GM12864 (cell line): Measurements from ENCODE around the gene NEURL1.

Source experiments
- DNase-seq: peaks from one replicate; pipeline ENCODE4 v3.0.0-alpha.2; 2011; ENCODE audit warnings: low read depth
- H3K4me3 ChIP-seq: 2 replicates; pipeline ENCODE4 v1.5.1; 2011; ENCODE audit warnings: mild to moderate bottlenecking, low read depth, low read length, control low read depth
- TF ChIP-seq, protein P1 (sequence below): IDR thresholded peaks from 2 replicates; pipeline ENCODE4 v1.5.1; 2011; ENCODE audit warnings: low read depth, mild to moderate bottlenecking, moderate library complexity, low read length, control low read depth, inconsistent platforms; ENCODE audit errors: missing control alignments

Gene NEURL1

DNA sequence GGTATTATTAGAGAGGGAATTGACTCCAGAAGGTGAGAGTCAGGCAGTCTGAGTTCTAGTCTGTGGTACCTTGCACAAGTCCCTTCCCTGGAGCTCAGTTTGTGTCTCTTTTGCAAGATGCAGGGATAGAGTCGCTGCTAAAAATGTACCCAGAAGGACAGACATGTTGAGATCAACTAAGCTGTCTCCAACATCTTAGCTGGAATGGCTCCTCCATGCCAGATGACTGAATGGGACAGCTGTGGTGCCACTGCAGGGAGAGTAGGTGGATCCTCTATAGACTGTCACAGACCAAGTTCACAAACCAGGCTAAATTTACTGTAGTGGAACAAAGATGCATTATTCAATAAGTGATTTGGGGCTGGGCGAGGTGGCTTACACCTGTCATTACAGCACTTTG, 120.1 kb downstream of the NEURL1 start:
- no peak overlapping the region for H3K4me3 ChIP-seq
- TF ChIP-seq, protein P1, sequence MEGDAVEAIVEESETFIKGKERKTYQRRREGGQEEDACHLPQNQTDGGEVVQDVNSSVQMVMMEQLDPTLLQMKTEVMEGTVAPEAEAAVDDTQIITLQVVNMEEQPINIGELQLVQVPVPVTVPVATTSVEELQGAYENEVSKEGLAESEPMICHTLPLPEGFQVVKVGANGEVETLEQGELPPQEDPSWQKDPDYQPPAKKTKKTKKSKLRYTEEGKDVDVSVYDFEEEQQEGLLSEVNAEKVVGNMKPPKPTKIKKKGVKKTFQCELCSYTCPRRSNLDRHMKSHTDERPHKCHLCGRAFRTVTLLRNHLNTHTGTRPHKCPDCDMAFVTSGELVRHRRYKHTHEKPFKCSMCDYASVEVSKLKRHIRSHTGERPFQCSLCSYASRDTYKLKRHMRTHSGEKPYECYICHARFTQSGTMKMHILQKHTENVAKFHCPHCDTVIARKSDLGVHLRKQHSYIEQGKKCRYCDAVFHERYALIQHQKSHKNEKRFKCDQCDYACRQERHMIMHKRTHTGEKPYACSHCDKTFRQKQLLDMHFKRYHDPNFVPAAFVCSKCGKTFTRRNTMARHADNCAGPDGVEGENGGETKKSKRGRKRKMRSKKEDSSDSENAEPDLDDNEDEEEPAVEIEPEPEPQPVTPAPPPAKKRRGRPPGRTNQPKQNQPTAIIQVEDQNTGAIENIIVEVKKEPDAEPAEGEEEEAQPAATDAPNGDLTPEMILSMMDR = no peak
- no peak for DNase-seq

DNA sequence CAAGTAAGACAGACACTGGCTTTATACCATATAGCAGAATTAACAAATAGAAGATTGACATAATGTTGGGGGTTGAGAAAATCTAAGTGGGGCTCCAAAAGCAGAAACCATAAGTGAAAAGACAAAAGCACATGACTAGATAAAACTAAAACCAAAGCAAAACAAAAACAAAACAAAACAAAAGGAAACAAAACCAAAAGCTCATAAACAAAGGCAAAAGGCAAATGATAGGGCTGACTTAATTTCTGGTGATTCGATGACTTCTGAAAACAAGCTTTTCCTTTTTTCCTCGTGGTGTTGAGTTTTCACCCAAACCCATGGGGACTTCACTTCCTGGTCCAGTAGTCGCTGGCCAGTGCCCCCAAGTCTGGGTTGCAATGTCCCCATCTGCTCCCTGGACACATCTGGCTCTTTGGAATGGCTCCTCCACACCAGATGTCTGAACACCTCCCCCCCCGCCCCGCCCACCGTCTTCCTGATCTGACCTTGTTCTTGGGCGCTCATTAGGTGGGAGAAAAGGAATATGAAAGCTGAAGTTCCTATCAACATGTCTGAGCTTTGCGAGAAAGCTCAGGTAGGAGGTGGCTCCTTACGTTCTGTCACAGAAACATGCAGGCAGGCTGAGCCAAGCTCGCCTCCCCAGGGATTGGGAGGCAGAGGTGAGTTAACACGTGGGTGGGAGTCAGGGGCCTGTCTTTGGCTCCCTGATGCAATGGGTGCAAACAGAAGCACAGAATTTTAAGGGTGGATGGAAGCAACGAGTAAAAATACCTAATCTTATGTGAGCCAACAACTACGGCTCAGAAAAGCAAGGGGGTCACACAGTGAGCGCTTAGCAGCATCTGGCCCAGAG, 121.0 kb downstream of the NEURL1 start:
- TF ChIP-seq, protein P1 = no peak
- DNase-seq = no peak
- no peak overlapping the region for H3K4me3 ChIP-seq

DNA sequence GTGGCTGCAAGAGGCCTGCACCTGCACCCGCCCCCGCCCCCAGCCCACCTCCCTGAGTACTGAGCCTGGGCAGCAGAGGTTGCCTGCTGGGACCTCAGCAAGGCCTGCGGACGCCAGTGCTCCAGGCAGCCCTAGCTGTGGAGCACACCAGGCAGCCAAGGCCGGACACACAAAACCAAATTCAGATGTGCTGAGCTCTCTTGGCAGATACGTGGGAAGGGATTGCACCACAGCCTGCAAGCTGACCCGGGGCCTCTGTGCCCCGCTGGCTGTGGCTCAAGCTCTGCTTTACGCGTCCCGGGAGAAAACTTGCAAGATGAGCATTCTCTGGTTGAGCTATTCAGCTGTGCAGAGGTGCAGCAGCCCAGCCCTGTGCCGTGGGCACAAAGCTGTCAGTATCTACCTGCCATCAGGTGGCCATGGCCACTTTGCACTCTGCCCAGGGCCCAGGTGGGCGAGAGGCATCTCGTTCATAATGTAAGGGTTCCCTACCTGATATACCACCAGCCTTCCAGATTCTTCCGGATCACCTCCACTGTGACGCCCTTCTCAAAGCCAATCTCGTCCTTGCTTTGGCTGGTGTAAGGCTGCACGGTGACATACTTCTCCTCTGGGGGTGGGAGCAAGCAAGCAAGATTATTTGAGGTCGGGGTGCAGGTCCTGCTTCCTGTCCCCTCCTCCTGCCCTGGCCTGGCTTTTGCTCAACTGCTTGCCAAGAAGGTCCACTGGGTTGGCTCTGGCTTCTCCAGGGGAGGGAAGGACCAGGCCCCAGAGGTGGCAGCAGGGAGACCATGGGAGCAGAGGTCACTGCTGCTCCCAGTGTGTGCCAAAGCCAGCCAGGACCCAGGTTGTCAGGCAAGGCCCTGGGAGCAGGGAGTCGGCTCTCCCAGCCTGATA, 123.4 kb downstream of the NEURL1 start:
- no peak overlapping the region for H3K4me3 ChIP-seq
- TF ChIP-seq, protein P1 = no peak
- DNase-seq = no peak

DNA sequence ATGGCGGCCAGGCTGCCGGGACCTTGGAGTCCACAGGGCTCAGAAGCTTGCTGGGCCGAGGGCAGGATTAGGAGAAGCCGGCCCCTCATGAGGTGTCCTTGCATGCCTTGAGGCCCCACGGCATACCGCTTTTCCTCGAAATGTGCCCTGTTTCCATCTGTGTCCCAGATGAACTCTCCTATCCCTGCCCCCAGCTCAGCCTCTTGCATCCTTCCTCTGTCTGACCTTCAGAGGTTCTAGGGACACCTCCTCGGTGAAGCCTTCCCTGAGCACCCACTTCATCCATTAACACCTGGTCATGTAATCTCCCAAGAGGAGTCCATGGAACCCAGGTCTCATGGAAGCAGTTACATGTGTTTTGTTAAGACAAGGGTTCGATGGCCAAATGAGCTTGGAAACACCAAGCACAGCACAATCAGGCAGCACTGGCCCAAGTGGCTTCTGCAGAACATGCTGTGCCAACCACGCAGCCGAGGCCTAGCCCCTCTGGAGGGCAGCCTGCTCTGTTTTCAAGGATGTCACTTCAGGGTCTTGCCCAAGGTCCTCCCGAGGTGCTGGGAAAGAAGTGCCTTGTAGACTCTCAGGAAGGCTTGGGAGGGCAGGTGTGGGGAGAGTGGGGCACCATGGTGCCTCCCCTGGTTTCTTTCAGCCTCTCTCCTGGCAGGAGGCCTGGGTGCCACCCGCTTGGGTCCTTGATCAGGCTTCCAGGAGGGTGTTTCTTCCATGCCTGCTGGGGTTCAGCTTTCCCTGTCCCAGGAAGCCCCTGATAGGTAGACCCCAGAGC, 124.3 kb downstream of the NEURL1 start:
- H3K4me3 ChIP-seq = no peak overlapping the region
- no peak for DNase-seq
- TF ChIP-seq, protein P1 = no peak

DNA sequence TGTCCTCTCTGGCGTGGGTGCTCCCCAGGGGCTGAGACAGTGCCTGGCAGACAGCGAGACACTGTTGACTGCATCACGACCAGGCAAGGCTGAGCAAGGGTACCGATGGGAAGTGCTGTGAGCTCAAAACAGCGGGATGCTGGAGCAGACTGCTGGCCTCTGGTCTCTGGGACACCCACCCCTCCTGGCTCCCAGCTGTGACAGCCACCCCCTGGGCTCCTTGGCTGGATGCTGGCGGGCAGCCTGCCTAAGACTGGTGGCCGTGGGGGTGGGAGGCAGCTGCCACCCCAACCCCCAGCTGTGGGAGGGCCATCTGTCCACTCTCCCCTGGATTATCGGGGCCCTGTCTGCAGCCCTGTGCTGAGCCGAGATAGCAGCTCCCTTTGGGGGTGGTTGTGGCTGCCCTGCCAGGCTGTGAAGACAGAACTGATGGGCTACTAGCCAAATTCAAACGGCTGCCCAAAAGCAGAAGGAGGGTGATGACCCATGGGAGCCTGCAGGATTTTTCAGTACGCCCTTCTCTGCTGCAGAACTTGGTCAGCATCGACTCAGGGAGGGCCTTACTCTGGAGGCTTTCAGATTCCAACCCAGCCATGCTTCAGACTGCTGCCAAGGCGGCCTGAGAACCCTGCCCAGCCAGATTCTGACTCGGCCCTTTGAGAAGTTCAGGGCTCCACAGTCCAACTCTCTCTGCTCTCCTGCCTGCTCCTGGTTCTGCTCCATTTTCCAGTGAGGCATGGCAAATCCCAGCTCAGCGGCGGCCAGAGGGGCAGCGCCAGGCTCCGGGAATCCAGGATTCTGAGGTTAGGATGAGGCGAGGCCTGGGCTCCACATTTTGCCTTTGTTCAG, 125.3 kb downstream of the NEURL1 start:
- DNase-seq = no peak
- TF ChIP-seq, protein P1 = no peak
- no peak overlapping the region for H3K4me3 ChIP-seq
